Stimulated activated CD4-positive, alpha-beta T cell treated with anti-CD3 and anti-CD28 coated beads, TNF-alpha, amount 100 ng/mL, for 48 hours (primary cell): ENCODE data around the gene MCL1.

ENCODE experiments used
- DNase-seq, 3 donors: peaks; one replicate each; pipeline ENCODE4 v3.0.0-alpha.2; 2020; ENCODE audit warnings: low read depth in 3 of 3

MCL1 gene

GRCh38 chr1:150543500-150544143 is 35.8 kb downstream of the MCL1 start:
- DNase-seq, result no peak

GRCh38 chr1:150537732-150538684 is 41.4 kb downstream of the MCL1 start:
- no peak for DNase-seq

- no peak for DNase-seq
These were observed 42.3 kb downstream of the MCL1 start for GRCh38 chr1:150536836-150537731.

- DNase-seq, result no peak
These were observed 43.7 kb downstream of the MCL1 start for GRCh38 chr1:150535511-150536287.

GRCh38 chr1:150534002-150534401 is 45.4 kb downstream of the MCL1 start:
- no peak for DNase-seq

- DNase-seq, result no peak
These were observed 46.5 kb downstream of the MCL1 start for GRCh38 chr1:150532860-150533259.

GRCh38 chr1:150530491-150531159 is 48.8 kb downstream of the MCL1 start:
- no peak for DNase-seq

GRCh38 chr1:150529017-150529416 is 50.4 kb downstream of the MCL1 start:
- DNase-seq, result no peak

- no peak for DNase-seq
These were observed 51.2 kb downstream of the MCL1 start for GRCh38 chr1:150528196-150528595.

GRCh38 chr1:150525348-150525747 is 54.1 kb downstream of the MCL1 start:
- DNase-seq, result no peak
